ENCODE measurements around the gene SMAD9. TPM values are rescaled to one million over a fixed set of nuclear protein-coding genes. Genes with fewer than 3 reads are reported as not detected.

Gene SMAD9
- total RNA-seq, 5 donors from 2014 or later (not counting 1 experiment from before 2014, with no cell fraction given): 0.09 to 0.35 TPM; not detected in 3

- POLR2A ChIA-PET: no interaction called here
- Histone ChIP-seq H3K4me1 (ENCODE audit: control insufficient read depth in 1 of 2, extremely low read depth in 1 of 2, insufficient read depth in 2 of 2, low read length in 2 of 2) (peaks cover 13 to 25% of the 10 kb centered on the region in 2 experiments), H3K27me3 (replicated peaks in 1 of 2; ENCODE audit: control insufficient read depth in 2 of 2, extremely low read depth in 1 of 2, insufficient read depth in 2 of 2, low read length in 1 of 2) (no peaks in the 10 kb centered on the region), H3K4me3 (ENCODE audit: control insufficient read depth in 1 of 2, extremely low read depth in 1 of 2, low read length in 1 of 2) (peak overlapping the region; percentile 85 to 94), H3K27ac (ENCODE audit: low read length) (no peak overlapping the region), H3K9me3 (no peaks in the 10 kb centered on the region), H3K36me3 (ENCODE audit: control insufficient read depth in 2 of 2, extremely low read depth in 1 of 2, insufficient read depth in 1 of 2, low read length in 1 of 2) (no peaks in the 10 kb centered on the region)
- Mint-ChIP-seq H3K4me1 (peaks cover 53 to 58% (median 57%) of the 10 kb centered on the region in 3 donors), H3K27me3 (no peaks in the 10 kb centered on the region), H3K4me3 (peak overlapping the region; percentile 88 to 95 (median 89)), H3K36me3 (no peaks in the 10 kb centered on the region), H3K27ac (peak overlapping the region; percentile 81 to 83), H3K9me3 (no peaks in the 10 kb centered on the region)
- 3% methylated on average over 16 of the region's 20 CpGs for WGBS (ENCODE audit: insufficient coverage)
- peak in 30 of 35 experiments; percentile 1 to 47 (median 20) for DNase-seq
- CTCF ChIA-PET: no interaction called here
- ATAC-seq (replicated peaks in 1 of 4): peak in 3 of 4 experiments; percentile 9 to 19 (median 11)
Measured at GRCh38 chr13:36819739-36820090, 100.3 kb downstream of the SMAD9 start.

GRCh38 chr13:36818804-36819738 lies 101.0 kb downstream of the SMAD9 start, which contains the start of gene RFXAP:
Gene RFXAP, plus strand, starts transcription at chr13:36819222. Its CDS starts 136 bp downstream, at chr13:36819358.
- Histone ChIP-seq H3K9me3 (no peaks in the 10 kb centered on the region), H3K4me3 (ENCODE audit: control insufficient read depth in 1 of 2, extremely low read depth in 1 of 2, low read length in 1 of 2) (peak within 1 kb of the TSS; percentile 85 to 94), H3K27me3 (replicated peaks in 1 of 2; ENCODE audit: control insufficient read depth in 2 of 2, extremely low read depth in 1 of 2, insufficient read depth in 2 of 2, low read length in 1 of 2) (no peaks in the 10 kb centered on the region), H3K36me3 (ENCODE audit: control insufficient read depth in 2 of 2, extremely low read depth in 1 of 2, insufficient read depth in 1 of 2, low read length in 1 of 2) (no peaks in the 10 kb centered on the region), H3K27ac (ENCODE audit: low read length) (peak within 1 kb of the TSS; percentile 73), H3K4me1 (ENCODE audit: control insufficient read depth in 1 of 2, extremely low read depth in 1 of 2, insufficient read depth in 2 of 2, low read length in 2 of 2) (peaks cover 13 to 25% of the 10 kb centered on the region in 2 experiments)
- peak within 1 kb of the TSS; percentile 88 to 95 (median 89) for H3K4me3 Mint-ChIP-seq
- DNase-seq: peak; percentile 78 to 96 (median 88)
- ChIA-PET POLR2A (no interaction called here), CTCF (no interaction called here)
- under 1% methylated on average over 72 of the region's 78 CpGs for WGBS (ENCODE audit: insufficient coverage)
- H3K27ac Mint-ChIP-seq: peak within 1 kb of the TSS; percentile 93 to 94
- no peaks in the 10 kb centered on the region for H3K36me3 Mint-ChIP-seq
- H3K27me3 Mint-ChIP-seq: no peaks in the 10 kb centered on the region
- H3K4me1 Mint-ChIP-seq: peaks cover 50 to 52% (median 52%) of the 10 kb centered on the region in 3 donors
- peak; percentile 92 to 96 (median 95) for ATAC-seq (replicated peaks in 1 of 4)
- H3K9me3 Mint-ChIP-seq: no peaks in the 10 kb centered on the region

GRCh38 chr13:36817996-36818803 lies 101.8 kb downstream of the SMAD9 start:
- Histone ChIP-seq H3K9me3 (no peaks in the 10 kb centered on the region), H3K4me3 (ENCODE audit: control insufficient read depth in 1 of 2, extremely low read depth in 1 of 2, low read length in 1 of 2) (peak overlapping the region; percentile 85 to 94), H3K36me3 (ENCODE audit: control insufficient read depth in 2 of 2, extremely low read depth in 1 of 2, insufficient read depth in 1 of 2, low read length in 1 of 2) (no peaks in the 10 kb centered on the region), H3K4me1 (ENCODE audit: control insufficient read depth in 1 of 2, extremely low read depth in 1 of 2, insufficient read depth in 2 of 2, low read length in 2 of 2) (peaks cover 13 to 25% of the 10 kb centered on the region in 2 experiments), H3K27ac (ENCODE audit: low read length) (peak overlapping the region; percentile 73), H3K27me3 (replicated peaks in 1 of 2; ENCODE audit: control insufficient read depth in 2 of 2, extremely low read depth in 1 of 2, insufficient read depth in 2 of 2, low read length in 1 of 2) (no peaks in the 10 kb centered on the region)
- H3K27ac Mint-ChIP-seq: peak overlapping the region; percentile 93 to 94
- POLR2A ChIA-PET: no interaction called here
- 42% methylated on average over 3 of the region's 12 CpGs for WGBS (ENCODE audit: insufficient coverage)
- H3K4me3 Mint-ChIP-seq: peak overlapping the region; percentile 88 to 95 (median 89)
- H3K36me3 Mint-ChIP-seq: no peaks in the 10 kb centered on the region
- ATAC-seq (replicated peaks in 1 of 4) (peak in 1 of 4 experiments; percentile 2), DNase-seq (no peak)
- CTCF ChIA-PET: no interaction called here
- H3K9me3 Mint-ChIP-seq: no peaks in the 10 kb centered on the region
- peaks cover 0 to 8% of the 10 kb centered on the region in 2 donors for H3K27me3 Mint-ChIP-seq
- peaks cover 41 to 44% (median 43%) of the 10 kb centered on the region in 3 donors for H3K4me1 Mint-ChIP-seq

GRCh38 chr13:36815062-36815461 lies 105.0 kb downstream of the SMAD9 start:
- WGBS (ENCODE audit: insufficient coverage): no CpG with 5 or more reads among the region's 2 CpGs
- no peak for ATAC-seq (replicated peaks in 1 of 4)

GRCh38 chr13:36814465-36814864 lies 105.6 kb downstream of the SMAD9 start:
- H3K4me3 ChIP-seq (ENCODE audit: control insufficient read depth in 1 of 2, extremely low read depth in 1 of 2, low read length in 1 of 2): no peak overlapping the region
- Mint-ChIP-seq H3K4me1 (peaks cover 9 to 11% (median 11%) of the 10 kb centered on the region in 3 donors), H3K9me3 (no peaks in the 10 kb centered on the region), H3K27ac (no peak overlapping the region), H3K36me3 (no peaks in the 10 kb centered on the region), H3K27me3 (peaks cover 19 to 24% of the 10 kb centered on the region in 2 donors), H3K4me3 (no peak overlapping the region)
- ChIA-PET POLR2A (no interaction called here), CTCF (no interaction called here)
- H3K4me1 ChIP-seq (ENCODE audit: control insufficient read depth in 1 of 2, extremely low read depth in 1 of 2, insufficient read depth in 2 of 2, low read length in 2 of 2): peaks cover 0 to 5% of the 10 kb centered on the region in 2 experiments
- 72% methylated on average over 5 of the region's 9 CpGs for WGBS (ENCODE audit: insufficient coverage)
- ATAC-seq (replicated peaks in 1 of 4) (no peak), DNase-seq (no peak)
- no peak overlapping the region for H3K27ac ChIP-seq (ENCODE audit: low read length)
- H3K36me3 ChIP-seq (ENCODE audit: control insufficient read depth in 2 of 2, extremely low read depth in 1 of 2, insufficient read depth in 1 of 2, low read length in 1 of 2): no peaks in the 10 kb centered on the region
- no peaks in the 10 kb centered on the region for H3K9me3 ChIP-seq
- peaks cover 0 to 15% of the 10 kb centered on the region in 2 experiments for H3K27me3 ChIP-seq (replicated peaks in 1 of 2; ENCODE audit: control insufficient read depth in 2 of 2, extremely low read depth in 1 of 2, insufficient read depth in 2 of 2, low read length in 1 of 2)

More at GRCh38 chr13:36815062-36815461, 105.0 kb downstream of the SMAD9 start:
- Histone ChIP-seq H3K27me3 (replicated peaks in 1 of 2; ENCODE audit: control insufficient read depth in 2 of 2, extremely low read depth in 1 of 2, insufficient read depth in 2 of 2, low read length in 1 of 2) (peaks cover 0 to 10% of the 10 kb centered on the region in 2 experiments), H3K4me1 (ENCODE audit: control insufficient read depth in 1 of 2, extremely low read depth in 1 of 2, insufficient read depth in 2 of 2, low read length in 2 of 2) (peaks cover under 1 to 10% of the 10 kb centered on the region in 2 experiments), H3K36me3 (ENCODE audit: control insufficient read depth in 2 of 2, extremely low read depth in 1 of 2, insufficient read depth in 1 of 2, low read length in 1 of 2) (no peaks in the 10 kb centered on the region), H3K27ac (ENCODE audit: low read length) (no peak overlapping the region), H3K9me3 (no peaks in the 10 kb centered on the region), H3K4me3 (ENCODE audit: control insufficient read depth in 1 of 2, extremely low read depth in 1 of 2, low read length in 1 of 2) (no peak overlapping the region)
- CTCF ChIA-PET: interaction anchor here in 1 of 2 donors (0.8 kb wide), 1 partner anchor 12 kb away, joined by 3 read pairs; no protein-coding TSS in a partner anchor
- Mint-ChIP-seq H3K36me3 (no peaks in the 10 kb centered on the region), H3K27ac (no peak overlapping the region), H3K9me3 (no peaks in the 10 kb centered on the region), H3K4me3 (no peak overlapping the region), H3K4me1 (peaks cover 15 to 17% (median 16%) of the 10 kb centered on the region in 3 donors), H3K27me3 (peaks cover 17 to 20% of the 10 kb centered on the region in 2 donors)
- DNase-seq: peak in 8 of 35 experiments; percentile 3 to 36 (median 12)
- POLR2A ChIA-PET: no interaction called here

- no peaks in the 10 kb centered on the region for H3K4me1 ChIP-seq (ENCODE audit: control insufficient read depth in 1 of 2, extremely low read depth in 1 of 2, insufficient read depth in 2 of 2, low read length in 2 of 2)
- Mint-ChIP-seq H3K4me3 (no peak overlapping the region), H3K4me1 (peaks cover 1 to 4% (median 3%) of the 10 kb centered on the region in 3 donors), H3K9me3 (no peaks in the 10 kb centered on the region), H3K36me3 (no peaks in the 10 kb centered on the region), H3K27me3 (peaks cover 20 to 28% of the 10 kb centered on the region in 2 donors), H3K27ac (no peak overlapping the region)
- no peaks in the 10 kb centered on the region for H3K9me3 ChIP-seq
- no peaks in the 10 kb centered on the region for H3K36me3 ChIP-seq (ENCODE audit: control insufficient read depth in 2 of 2, extremely low read depth in 1 of 2, insufficient read depth in 1 of 2, low read length in 1 of 2)
- DNase-seq (no peak), ATAC-seq (replicated peaks in 1 of 4) (no peak)
- POLR2A ChIA-PET: no interaction called here
- no CpG with 5 or more reads among the region's 1 CpG for WGBS (ENCODE audit: insufficient coverage)
- no peak overlapping the region for H3K4me3 ChIP-seq (ENCODE audit: control insufficient read depth in 1 of 2, extremely low read depth in 1 of 2, low read length in 1 of 2)
- H3K27ac ChIP-seq (ENCODE audit: low read length): no peak overlapping the region
- CTCF ChIA-PET: interaction anchor here in 1 of 2 donors (0.9 kb wide), 1 partner anchor 14 kb away, joined by 3 read pairs; no protein-coding TSS in a partner anchor
- peaks cover 0 to 15% of the 10 kb centered on the region in 2 experiments for H3K27me3 ChIP-seq (replicated peaks in 1 of 2; ENCODE audit: control insufficient read depth in 2 of 2, extremely low read depth in 1 of 2, insufficient read depth in 2 of 2, low read length in 1 of 2)
Measured at GRCh38 chr13:36813225-36813624, 106.8 kb downstream of the SMAD9 start.

Data from T-cell (primary cell).